Kidney (tissue), 14 donors: ENCODE results near the gene CLEC5A. TPM values are rescaled to one million over a fixed set of nuclear protein-coding genes. Genes with fewer than 3 reads are reported as not detected.
A peak's percentile ranks its signal among the peaks of the same experiment; 100 is the strongest.

Source experiments
- DNase-seq, 5 donors: peaks; one replicate each; pipeline ENCODE4 v3.0.0-alpha.2; 2013 to 2020
- FAIRE-seq: peaks from 2 replicates; lab custom pipeline; 2012; peaks lifted over from hg19 to GRCh38; lab: Jason Lieb, UNC
- H3K27ac ChIP-seq, 2 donors: one replicate each; pipeline ENCODE4 v1.7.0; 2013; ENCODE audit warnings: low read depth in 2 of 2, low read length in 2 of 2, inconsistent platforms in 1 of 2
- H3K27me3 ChIP-seq: one replicate; pipeline ENCODE4 v1.7.1; 2013; ENCODE audit warnings: low read length, inconsistent platforms; ENCODE audit not compliant: control insufficient read depth, insufficient read depth
- H3K36me3 ChIP-seq, 3 donors: one replicate each; pipeline versions ENCODE4 v1.7.0 to v1.7.1; 2013; ENCODE audit warnings: low read length in 3 of 3, control low read depth in 1 of 3, inconsistent platforms in 1 of 3; ENCODE audit not compliant: insufficient read depth in 3 of 3, control insufficient read depth in 2 of 3
- H3K4me1 ChIP-seq, 3 donors: one replicate each; pipeline versions ENCODE4 v1.7.0 to v1.7.1; 2013; ENCODE audit warnings: low read length in 3 of 3, inconsistent platforms in 1 of 3, low read depth in 1 of 3; ENCODE audit not compliant: control insufficient read depth in 2 of 3, insufficient read depth in 2 of 3
- H3K4me3 ChIP-seq, 3 donors: one replicate each; pipeline versions ENCODE4 v1.7.0 to v1.8.1; 2013; ENCODE audit warnings: low read length in 3 of 3, control low read depth in 1 of 3, inconsistent platforms in 1 of 3
- H3K9ac ChIP-seq, 3 donors: one replicate each; pipeline versions ENCODE4 v1.7.0 to v1.7.1; 2013; ENCODE audit warnings: low read length in 3 of 3, control low read depth in 1 of 3, inconsistent platforms in 1 of 3
- H3K9me3 ChIP-seq, 3 donors: one replicate each; pipeline versions ENCODE4 v1.7.0 to v1.7.1; 2013; ENCODE audit warnings: low read length in 3 of 3, control low read depth in 1 of 3, inconsistent platforms in 1 of 3; ENCODE audit not compliant: control insufficient read depth in 2 of 3, insufficient read depth in 1 of 3
- CTCF ChIP-seq: IDR thresholded peaks from 3 replicates; pipeline ENCODE4 v1.5.1; 2012; ENCODE audit warnings: mild to moderate bottlenecking, moderate library complexity, borderline replicate concordance; ENCODE audit not compliant: insufficient read depth; ENCODE audit errors: extremely low read depth
- intact Hi-C: fragments of 100-400 bp; cut with DNase I; formaldehyde crosslinking; loops from one replicate; pipeline ENCODE4 v1.11.1; 2022
- polyA plus RNA-seq: library from polyadenylated mRNA; stranded (reverse); fragments of 350-450 nt; fragmentation: Illumina TruSeq; extraction: RNeasy Lipid Tissue Mini Kit (QIAGEN cat#74804); gene quantifications from one replicate; pipeline ENCODE4 v1.2.3, GENCODE V29; 2014; ENCODE audit warnings: low read depth, low replicate concordance; ENCODE audit not compliant: insufficient read depth
- total RNA-seq: library from RNA; stranded (reverse); fragmentation: NEBNext Ultra II Directional; extraction: Animal tissue kit (Norgen Biotek cat#: 25700); gene quantifications from one replicate; pipeline ENCODE4 v1.2.1, GENCODE V29; 2021
- donor health status: control.
- donor health status: control.
- donor health status: control.
- donor health status: control.
- donor health status: control.
- donor health status: DM: yes; HTN: yes; CAD: no.
- donor health status: Normal renal cell carcinoma (clear cell type).

Gene CLEC5A
- total and polyA plus RNA-seq, 2 donors from 2014 or later, result 2.9 TPM; not detected in 1

- Histone ChIP-seq H3K4me1 (peaks cover 0 to 3% (median 0%) of the 10 kb centered on the region in 3 donors), H3K27ac (no peak overlapping the region), H3K27me3 (no peaks in the 10 kb centered on the region), H3K36me3 (no peaks in the 10 kb centered on the region), H3K9ac (no peak overlapping the region), H3K9me3 (no peaks in the 10 kb centered on the region), H3K4me3 (peak overlapping the region in 2 of 3 donors; percentile 57 to 70)
- peak; percentile 83 for TF ChIP-seq CTCF
- DNase-seq (peak; percentile 79 to 87 (median 80)), FAIRE-seq (no peak)
- intact Hi-C loops, result no loop called here
Observed at GRCh38 chr7:141975806-141976523, 29.2 kb upstream of the CLEC5A start.

- FAIRE-seq, result no peak
- peak in 1 of 5 donors; percentile 44 for DNase-seq
Observed at GRCh38 chr7:141974831-141975230, 28.1 kb upstream of the CLEC5A start.

GRCh38 chr7:141973673-141974072, 26.9 kb upstream of the CLEC5A start, which contains the start of gene TAS2R38:
Gene TAS2R38 (minus strand): TSS chr7:141973773. CDS start chr7:141973689, 84 bp downstream.
- no peak for DNase-seq
- no peak for FAIRE-seq
- no peak within 1 kb of the TSS for H3K4me3 ChIP-seq

More at GRCh38 chr7:141974831-141975230, 28.1 kb upstream of the CLEC5A start:
- no peak overlapping the region for H3K27ac ChIP-seq
- H3K9ac ChIP-seq, result no peak overlapping the region
- H3K4me1 ChIP-seq, result peaks cover 0 to 3% (median 0%) of the 10 kb centered on the region in 3 donors
- H3K36me3 ChIP-seq, result no peaks in the 10 kb centered on the region
- H3K9me3 ChIP-seq, result no peaks in the 10 kb centered on the region
- peak; percentile 36 for TF ChIP-seq CTCF
- intact Hi-C loops, result no loop called here
- no peaks in the 10 kb centered on the region for H3K27me3 ChIP-seq
- H3K4me3 ChIP-seq, result no peak overlapping the region

More at GRCh38 chr7:141973673-141974072, 26.9 kb upstream of the CLEC5A start, which contains the start of gene TAS2R38:
- H3K36me3 ChIP-seq, result no peaks in the 10 kb centered on the region
- intact Hi-C loops, result no loop called here
- H3K9me3 ChIP-seq, result no peaks in the 10 kb centered on the region
- H3K4me1 ChIP-seq, result peaks cover 0 to 3% (median 0%) of the 10 kb centered on the region in 3 donors
- H3K9ac ChIP-seq, result no peak within 1 kb of the TSS
- TF ChIP-seq CTCF, result no peak
- no peak within 1 kb of the TSS for H3K27ac ChIP-seq
- H3K27me3 ChIP-seq, result no peaks in the 10 kb centered on the region
